HG02588 (cell line): ENCODE measurements around the gene ELL2.
"Not testable (repeated sequence)": the region's sequence is repeated elsewhere in the genome, so short reads cannot be mapped to it uniquely, and the experiment has no call there.

Experiments used
- ATAC-seq: cut with Tn5 transposase; IDR thresholded peaks from one replicate; pipeline ENCODE4 v1.9.1; 2021; ENCODE audit warnings: mild to moderate bottlenecking, moderate library complexity; ENCODE audit not compliant: unreplicated experiment

The ELL2 gene

GRCh38 chr5:95841914-95842812 is 119.5 kb downstream of the ELL2 start:
- ATAC-seq: no peak

- no peak for ATAC-seq
Observed at GRCh38 chr5:95840956-95841705, 120.5 kb downstream of the ELL2 start.

GRCh38 chr5:95839658-95840057 is 122.0 kb downstream of the ELL2 start:
- ATAC-seq: no peak

- ATAC-seq: no peak
Observed at GRCh38 chr5:95838556-95838955, 123.1 kb downstream of the ELL2 start.

GRCh38 chr5:95838001-95838520 is 123.6 kb downstream of the ELL2 start:
- ATAC-seq: no peak

GRCh38 chr5:95837492-95837891 is 124.2 kb downstream of the ELL2 start:
- ATAC-seq: no peak

GRCh38 chr5:95836971-95837370 is 124.7 kb downstream of the ELL2 start:
- not testable (repeated sequence) for ATAC-seq

- no peak for ATAC-seq
Observed at GRCh38 chr5:95836544-95836943, 125.1 kb downstream of the ELL2 start.

- ATAC-seq: no peak
Observed at GRCh38 chr5:95835682-95836385, 125.8 kb downstream of the ELL2 start.
